AG08395 (cell line): ENCODE results near the gene AIMP2.
"Not testable (repeated sequence)": the region's sequence is repeated elsewhere in the genome, so short reads cannot be mapped to it uniquely, and the experiment has no call there.

ENCODE experiments used
- DNase-seq: peaks from one replicate; pipeline ENCODE4 v3.0.0; 2012; ENCODE audit warnings: mixed read lengths, low spot score

Gene AIMP2

DNA sequence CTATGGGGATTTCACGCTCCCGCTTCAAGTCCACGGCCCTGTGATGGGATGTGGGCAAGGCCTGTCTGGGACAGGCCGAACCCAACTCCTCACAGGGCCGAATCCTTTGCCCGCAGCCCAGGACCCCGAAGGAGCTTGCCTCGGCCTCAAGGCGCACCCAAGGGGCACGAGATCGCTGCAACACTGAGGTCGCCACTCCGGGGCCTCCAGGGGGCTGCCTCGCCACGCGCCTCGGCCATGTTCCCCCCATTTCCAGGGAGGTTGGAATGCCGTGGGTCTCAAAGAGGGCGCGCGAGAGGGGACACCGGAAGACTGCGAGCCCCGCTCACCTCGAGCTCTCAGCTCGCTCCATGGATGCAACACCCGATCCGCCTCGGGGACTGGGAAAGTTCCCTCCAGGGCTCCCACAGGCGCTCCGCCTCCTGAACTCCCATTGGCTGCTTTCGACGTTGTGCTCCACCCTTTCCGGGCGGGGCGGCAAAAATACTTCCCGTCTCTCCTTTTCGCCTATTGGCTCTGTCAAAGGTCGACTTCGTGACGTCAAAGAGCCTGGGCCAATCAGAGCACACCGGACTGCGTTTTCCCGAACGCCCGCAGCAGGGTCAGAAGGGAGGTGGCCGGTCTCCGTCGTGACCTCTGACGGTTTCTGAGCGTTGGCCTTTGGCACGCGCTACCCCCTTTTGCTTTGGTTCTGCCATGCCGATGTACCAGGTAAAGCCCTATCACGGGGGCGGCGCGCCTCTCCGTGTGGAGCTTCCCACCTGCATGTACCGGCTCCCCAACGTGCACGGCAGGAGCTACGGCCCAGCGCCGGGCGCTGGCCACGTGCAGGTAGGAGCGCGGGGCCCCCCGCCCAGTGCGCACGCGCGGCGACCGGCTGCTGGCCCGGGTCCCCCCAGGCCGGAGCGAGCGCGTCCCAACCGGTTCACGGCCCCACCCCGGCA, at the start of gene AIMP2, which contains the start of gene PMS2:
Gene AIMP2 (plus strand): TSS at position 605 of the 944 bp plus-strand sequence. CDS start 92 bp downstream, at position 697.
Gene PMS2 (minus strand): TSS at position 382 of the 944 bp plus-strand sequence. CDS start 30 bp downstream, at position 352.
- peak; percentile 95 for DNase-seq

DNA sequence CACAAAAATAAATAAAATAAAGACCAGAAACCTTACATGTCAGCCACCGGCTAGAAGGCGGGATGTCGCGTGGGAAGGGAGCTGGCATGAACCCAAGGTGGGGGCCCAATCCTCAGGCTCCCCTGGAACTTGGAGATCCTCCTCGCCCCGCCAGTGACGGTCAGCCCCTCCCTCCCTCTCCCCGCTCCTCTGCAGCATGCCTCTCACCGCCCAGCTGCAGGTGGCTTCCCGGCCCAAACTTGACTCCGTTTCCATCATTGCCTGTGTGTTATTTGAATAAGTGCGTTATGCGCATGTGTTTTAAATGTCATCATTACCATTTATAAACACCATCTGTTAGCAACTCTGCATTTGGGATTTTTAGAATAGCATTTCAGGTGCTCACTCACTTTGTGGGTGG, 45.9 kb upstream of the AIMP2 start:
- not testable (repeated sequence) for DNase-seq

DNA sequence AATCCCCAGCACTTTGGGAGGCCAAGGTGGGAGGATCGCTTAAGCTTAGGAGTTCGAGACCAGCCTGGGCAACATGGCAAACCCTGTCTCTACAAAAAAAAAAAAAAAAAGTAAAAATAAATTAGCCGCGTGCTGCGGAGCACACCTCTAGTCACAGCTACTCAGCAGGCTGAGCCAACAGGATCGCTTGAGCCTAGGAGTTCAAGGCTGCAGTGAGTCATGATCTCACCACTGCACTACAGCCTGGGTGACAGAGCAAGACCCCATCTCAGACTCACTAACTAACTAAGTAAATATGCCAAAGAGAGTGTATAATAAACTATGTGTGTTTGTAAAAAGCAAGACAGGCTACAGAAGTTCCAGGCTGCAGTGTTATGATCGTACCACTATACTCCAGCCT, 45.3 kb upstream of the AIMP2 start:
- not testable (repeated sequence) for DNase-seq

DNA sequence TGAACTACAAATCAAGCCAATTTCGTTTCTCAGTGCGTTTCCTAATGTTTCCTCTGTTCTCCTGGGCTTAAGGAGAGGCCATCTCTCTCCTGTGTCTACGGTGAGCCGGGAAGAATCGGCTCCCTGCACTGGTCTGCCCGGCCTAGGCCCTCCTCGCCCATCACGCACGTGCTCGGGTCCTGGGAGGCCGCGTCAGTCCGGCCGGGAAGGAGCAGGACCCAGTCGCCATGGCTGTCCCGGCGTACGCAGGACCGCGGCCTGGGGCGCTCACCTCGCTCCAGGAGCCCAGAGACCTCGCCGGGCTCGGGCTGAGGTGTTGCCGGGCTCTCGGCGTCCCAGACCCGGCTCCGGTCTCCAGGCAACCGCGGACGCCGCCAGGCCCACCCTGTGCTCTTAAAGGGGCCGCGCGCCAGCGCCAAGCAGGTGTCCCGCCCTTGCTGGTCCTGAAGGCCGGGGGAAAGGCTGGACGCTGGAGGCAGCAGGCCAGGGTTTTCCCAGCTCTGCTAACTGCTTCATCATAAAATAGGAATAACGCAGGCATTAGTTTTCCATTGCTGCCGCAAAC, 38.6 kb upstream of the AIMP2 start, which contains the start of gene RSPH10B:
Gene RSPH10B (minus strand): TSS at position 343 of the 565 bp plus-strand sequence. CDS start 3,573 bp downstream, outside the sequence.
- not testable (repeated sequence) for DNase-seq

DNA sequence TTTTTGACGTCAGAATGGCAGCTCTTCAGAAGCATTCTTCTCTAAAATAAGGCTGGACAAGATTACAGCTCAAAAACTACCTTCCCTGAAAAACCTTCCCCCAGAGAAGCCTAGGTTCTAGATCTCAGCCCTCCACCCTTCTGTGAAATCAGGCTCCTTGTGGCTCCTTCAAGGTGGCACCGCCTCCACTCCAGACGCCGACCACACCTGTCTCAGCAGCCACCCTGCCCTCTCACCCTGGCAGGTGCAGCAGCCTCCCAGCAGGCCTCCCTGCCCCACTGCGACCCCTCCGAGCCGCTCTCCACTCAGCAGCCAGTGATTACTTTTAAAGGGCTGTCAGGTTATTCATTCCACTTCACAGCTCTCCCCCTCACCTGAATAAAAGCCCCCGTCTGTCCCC, 35.5 kb upstream of the AIMP2 start:
- DNase-seq, result not testable (repeated sequence)

DNA sequence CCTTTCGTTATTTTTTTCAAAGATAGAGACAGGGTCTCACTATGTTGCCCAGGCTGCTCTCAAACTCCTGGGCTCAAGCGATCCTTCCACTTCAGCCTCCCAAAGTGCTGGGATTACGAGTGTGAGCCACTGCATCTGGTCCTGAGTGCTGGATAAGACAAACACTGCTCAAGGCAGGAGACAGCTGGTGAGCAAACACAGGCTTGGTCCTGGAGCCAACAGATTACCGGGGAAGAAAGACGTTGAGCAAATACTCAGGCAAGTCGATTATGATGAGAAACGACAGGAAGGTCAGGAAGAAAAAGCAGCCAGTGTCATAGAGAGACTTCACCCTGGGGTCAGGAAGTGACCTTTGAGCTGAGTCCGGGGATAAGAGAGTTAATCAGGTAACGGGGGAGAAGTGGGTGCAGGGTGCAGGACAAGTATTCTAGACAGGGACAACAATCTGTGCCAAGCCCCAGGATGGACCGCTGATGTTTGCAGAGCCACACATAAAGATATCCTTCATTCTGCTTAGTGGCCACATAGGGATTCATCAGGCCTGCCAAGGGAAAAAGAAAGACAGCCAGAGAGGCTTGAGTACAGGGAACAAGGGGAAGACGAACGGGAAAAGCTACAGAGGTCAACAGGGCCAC, 29.3 kb upstream of the AIMP2 start:
- DNase-seq, result not testable (repeated sequence)

DNA sequence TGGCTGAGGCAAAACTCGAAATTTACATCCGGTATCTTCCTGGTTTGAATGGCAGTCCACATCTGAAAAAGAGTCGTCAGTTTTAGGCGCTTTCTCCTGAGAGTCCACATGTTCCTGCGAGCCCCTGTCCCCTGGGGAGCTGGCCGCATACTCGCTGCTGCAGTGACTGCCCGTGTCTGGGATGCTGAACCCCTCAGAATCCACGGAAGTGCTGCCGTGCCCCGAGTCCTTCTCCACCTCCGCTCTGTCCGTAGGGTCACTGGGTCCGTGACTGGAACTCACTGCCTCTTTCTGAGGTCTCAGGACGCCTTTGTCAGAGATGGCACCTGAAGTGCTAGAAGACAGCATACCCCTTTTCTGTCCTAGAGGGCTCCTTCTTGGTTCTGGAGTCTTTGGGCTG, 22.0 kb upstream of the AIMP2 start:
- not testable (repeated sequence) for DNase-seq

DNA sequence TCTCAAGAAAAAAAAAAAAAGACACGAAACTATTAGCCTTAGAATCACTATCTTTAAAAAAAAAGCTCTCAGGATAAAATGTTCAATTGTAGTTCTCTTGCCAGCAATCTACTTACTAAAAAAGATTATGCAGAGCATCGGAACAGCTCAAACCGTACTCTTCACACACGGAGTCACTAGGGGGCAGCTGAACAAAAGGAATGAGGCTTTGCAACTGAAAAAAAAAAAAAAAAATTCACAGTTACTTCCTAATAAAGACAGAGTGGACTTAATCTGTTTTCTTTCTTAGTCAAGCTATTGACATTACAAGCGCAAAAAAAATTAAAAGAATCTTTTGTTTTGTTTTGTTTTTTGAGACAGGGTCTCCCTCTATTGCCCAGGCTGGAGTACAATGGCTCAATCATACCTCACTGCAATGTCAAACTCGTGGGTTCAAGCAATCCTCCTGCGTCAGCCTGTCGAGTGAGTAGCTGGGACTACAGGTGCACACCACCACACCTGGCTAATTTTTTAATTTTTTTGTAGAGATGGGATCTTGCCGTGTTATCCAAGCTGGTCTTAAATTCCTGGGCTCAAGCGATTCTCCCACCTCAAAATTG, 11.8 kb upstream of the AIMP2 start:
- peak; percentile 75 for DNase-seq

DNA sequence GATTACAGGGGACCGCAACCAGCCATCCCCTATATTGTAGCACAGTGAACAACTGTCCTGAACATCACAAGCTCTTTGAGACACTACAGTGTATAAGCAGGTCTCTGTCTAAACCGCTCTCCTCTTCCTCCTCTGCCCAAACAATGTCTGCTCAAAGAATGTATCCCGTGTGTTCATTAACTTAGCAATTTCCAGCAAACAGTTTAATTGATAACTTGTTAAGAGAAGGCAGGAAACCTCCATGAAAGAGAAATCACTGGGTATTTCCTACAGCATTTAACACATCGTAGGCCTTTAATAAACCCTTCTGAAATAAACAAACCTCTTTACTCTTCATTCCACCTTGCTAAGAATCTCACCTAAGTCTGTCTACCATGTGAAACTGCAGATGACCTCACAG, 1.7 kb upstream of the AIMP2 start:
- no peak for DNase-seq

DNA sequence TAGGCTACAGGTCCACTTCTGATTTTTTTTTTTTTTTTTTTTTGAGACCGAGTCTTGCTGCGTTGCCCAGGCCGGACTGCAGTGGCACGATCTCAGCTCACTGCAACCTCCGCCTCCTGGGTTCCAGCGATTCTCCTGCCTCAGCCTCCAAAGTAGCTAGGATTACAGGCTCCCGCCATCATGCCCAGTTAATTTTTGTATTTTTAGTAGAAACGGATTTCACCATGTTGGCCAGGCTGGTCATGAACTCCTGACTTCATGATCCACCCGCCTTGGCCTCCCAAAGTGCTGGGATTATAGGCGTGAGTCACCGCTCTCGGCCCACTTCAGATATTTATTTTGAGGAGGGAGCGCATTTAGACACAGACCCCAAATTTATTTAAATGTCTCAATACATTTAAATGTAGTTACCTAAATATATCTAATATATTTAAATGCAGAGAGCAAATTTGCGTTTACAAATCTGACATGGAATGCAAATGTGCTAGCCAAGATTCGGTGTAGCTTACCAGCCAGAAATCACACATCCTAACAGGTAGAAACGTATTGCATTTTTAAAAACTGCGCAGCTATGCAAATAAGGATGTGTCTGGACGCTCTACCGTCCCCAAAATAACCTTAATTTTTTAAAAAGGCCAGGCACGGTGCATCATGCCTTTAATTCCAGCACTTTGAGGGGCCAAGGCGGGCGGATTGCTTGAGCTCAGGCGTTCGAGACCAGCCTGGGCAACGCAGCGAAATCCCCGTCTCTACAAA, 1.1 kb upstream of the AIMP2 start:
- not testable (repeated sequence) for DNase-seq

DNA sequence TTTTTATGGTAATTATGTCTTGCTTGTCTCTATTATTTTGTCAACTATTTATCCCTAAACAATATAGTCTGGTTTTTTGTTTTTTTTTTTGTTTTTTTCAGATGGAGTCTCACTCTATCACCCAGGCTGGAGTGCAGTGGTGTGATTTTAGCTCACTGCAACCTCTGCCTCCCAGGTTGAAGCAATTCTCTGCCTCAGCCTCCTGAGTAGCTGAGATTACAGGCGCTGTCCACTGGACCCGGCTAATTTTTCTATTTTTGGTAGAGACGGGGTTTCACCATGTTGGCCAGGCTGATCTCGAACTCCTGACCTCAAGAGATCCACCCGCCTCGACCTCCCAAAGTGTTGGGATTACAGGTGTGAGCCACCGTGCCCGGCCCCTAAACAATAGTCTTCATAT, 1.3 kb downstream of the AIMP2 start:
- DNase-seq, result not testable (repeated sequence)

DNA sequence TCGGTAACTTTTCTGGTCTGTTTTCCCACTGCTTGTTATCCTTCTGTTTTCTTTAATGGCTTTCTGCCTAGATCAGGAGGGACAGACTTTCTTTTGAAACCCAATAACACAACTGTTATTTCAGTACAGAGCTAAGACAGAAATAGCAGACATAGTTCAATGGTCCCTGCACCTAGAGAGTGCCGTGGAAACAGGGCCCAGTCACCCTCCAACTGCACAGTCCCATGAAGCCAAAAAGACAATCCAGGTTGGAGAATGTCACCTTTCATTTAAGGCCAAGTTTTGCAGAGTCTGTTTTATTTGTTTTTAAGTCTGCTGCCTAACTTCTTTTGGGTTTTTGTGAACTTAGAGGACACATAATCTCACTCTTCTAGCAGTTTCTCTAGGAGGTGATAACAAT, 2.5 kb downstream of the AIMP2 start:
- DNase-seq, result no peak

DNA sequence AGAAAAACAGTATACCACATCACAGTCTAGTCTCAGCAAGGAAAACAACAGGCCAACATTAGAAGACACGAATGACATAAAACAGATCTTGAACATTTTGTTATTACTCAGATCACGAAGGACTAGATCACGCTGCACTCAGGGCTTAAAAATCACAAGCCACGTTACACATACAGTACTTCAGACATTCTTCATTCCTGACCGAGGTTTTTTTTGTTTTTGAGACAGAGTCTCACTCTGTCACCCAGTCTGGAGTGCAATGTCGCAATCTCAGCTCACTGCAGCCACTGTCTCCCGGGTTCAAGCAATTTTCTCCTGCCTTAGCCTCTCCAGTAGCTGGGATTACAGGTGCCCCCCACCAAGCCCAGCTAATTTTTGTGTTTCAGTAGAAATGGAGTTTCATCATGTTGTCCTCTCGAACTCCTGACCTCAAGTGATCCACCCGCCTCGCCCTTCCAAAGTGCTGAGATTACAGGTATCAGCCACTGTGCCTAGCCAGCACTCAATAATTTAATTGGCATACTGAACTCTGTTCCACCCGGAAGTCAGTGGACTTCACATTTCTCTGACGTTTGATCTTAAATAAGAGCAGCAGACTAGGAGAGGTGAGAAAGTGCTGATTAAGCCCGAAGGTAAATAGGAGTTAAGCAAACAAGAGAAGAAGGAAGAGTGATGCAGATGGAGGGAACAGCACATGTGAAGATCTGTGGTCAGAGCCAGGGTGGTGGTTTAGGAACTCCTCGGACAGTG, 3.5 kb downstream of the AIMP2 start:
- no peak for DNase-seq

DNA sequence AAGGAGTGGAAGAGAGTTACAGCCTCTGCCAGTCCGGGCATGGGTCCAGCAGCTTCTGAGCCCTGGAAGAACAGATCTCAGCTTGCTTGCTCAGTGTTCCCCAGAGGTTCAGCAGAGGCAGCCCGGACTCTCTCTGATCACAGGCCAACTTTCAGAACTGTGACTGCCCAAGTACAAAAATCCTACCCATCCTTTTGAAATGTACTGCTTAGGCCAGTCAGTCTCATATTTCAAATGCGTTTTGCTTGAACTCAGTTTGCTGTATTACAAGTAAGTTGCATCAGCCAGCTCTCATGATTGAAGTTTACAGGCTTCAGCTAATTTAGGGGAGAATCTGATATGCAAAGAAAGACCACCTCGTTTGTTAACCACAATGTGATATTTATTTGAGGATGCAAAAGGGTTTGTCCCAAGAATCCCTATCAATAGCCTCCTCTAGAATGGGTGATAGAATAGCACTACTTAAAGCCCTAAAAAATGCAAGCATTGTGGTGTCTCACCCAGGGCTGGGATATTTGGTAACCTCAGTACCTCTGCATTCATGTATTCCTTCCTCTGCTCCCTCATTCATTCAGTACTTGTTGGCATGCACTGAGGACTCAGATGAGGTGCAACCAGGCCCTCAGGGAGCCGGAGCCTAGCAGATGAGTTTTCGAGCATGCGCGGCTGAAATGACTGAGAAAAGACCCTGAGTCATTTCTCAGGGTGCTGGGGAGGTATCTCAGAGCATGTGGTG, 7.0 kb downstream of the AIMP2 start:
- peak; percentile 84 for DNase-seq

DNA sequence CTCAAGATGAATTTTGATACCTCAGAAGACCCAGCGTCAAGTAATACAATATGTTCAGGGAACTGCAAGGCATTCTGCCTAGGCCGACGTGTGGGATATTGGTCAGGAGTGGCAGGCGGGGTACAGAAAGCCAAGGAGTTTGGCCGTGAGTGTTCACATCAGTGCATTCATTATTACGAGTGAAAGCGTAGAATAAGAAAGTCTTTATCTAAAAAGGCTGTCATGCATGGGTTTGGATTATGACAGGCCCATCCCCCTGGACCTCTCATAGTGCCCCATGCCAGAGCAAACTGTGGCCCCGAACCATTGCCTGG, 7.5 kb downstream of the AIMP2 start:
- no peak for DNase-seq

DNA sequence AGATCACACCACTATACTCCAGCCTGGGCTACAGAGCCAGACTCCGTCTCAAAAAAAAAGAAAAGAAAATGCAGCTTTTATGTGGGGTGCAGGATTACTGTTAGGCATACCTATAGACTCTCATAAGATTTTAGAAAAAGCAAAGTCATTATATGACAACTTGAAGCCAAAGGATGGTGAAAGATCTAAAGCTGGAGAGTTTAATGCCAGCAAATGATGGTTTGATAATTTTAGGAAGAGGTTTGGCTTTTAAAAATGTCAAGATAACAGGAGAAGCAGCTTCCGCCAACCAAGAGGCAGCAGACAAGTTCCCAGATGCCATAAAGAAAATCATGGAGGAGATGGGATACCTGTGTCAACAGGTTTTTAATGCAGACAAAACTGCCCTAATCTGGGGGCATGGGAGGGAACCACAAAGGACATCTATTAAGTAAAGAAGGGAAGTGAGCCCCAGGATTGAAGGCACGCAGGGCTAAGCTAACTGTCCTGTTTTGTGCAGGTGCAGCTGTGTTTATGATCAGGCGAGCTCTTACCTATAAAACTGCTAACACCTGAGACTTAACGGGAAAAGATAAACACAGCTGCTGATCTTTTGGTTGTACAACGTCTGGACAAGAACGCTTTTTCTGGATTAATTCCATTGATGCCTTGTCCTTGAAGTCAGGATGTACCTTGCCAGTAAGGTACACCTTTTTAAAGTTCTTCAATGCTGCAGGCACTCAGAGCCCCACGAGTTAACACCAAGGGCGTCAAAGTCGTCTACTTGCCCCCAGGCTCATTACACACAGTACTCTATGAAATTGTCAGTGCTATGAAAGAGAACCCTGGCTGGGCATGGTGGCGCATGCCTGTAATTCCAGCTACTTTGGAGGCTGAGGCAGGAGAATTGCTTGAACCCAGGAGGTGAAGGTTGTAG, 11.6 kb downstream of the AIMP2 start:
- no peak for DNase-seq

DNA sequence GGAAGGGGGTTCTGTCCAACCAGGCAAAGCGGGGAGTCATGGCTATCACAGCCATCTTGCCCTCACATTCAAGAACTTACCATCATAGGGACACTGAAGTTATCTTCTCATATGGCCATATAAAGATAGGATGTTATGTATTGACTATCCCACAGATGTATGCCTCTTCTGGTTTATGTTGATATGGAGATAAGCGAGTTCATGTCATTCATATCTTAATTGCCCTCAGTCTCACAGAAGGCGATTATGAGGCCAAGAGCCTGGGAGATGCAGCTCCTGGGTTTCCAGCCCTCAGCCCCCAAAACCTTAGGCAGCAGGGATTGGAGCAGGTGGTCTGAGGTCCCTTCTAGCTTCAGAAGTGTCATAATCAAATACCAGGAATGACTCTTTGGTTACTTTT, 13.6 kb downstream of the AIMP2 start:
- DNase-seq, result no peak

DNA sequence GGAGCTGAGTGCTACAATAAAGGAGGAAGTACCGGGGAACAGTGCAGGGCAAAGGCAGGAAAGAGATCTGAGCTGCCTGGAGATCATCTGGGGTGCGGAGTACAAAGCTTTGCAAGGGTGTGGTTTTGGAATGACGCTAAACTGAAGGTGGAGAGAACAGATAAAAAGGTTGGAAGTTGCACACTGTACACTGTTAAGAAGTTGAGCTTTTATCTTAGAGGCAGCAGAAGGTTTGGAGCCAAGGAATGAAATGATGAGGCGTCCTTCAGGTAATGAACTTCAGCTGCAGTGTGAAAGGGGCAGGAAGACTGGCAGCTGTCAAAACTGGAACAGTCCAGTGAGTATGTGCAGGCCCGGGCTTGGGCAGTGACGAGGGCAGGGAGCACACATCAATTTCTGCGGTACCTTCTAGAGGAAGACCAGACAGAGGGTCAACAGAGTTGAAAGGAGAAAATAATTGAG, 14.9 kb downstream of the AIMP2 start:
- DNase-seq, result no peak
